ENCODE data around the gene OGFOD3. TPM values are rescaled to one million over a fixed set of nuclear protein-coding genes. Genes with fewer than 3 reads are reported as not detected.
"Not testable (repeated sequence)": the region's sequence is repeated elsewhere in the genome, so short reads cannot be mapped to it uniquely, and the experiment has no call there.

OGFOD3 gene
- total RNA-seq, 2 experiments from 2014 or later = 12.9 to 13.7 TPM

GRCh38 chr17:82414548-82415281 is 3.7 kb downstream of the OGFOD3 start:
- H3K9me3 Mint-ChIP-seq = no peaks in the 10 kb centered on the region
- no peak overlapping the region for H3K27ac ChIP-seq (ENCODE audit: low read depth in 1 of 2, low read length in 2 of 2)
- H3K4me3 Mint-ChIP-seq = peak overlapping the region; percentile 9
- H3K36me3 ChIP-seq (ENCODE audit: insufficient read depth, low read length) = peaks cover 14% of the 10 kb centered on the region
- no peaks in the 10 kb centered on the region for H3K27me3 Mint-ChIP-seq
- ATAC-seq (ENCODE audit: poor library complexity) (peak; percentile 27), DNase-seq (peak; percentile 61 to 83 (median 70))
- H3K36me3 Mint-ChIP-seq (ENCODE audit: low read depth) = peaks cover 16% of the 10 kb centered on the region
- peak; percentile 75 for TF ChIP-seq CTCF (IDR thresholded peaks at IDR 0.05)
- CTCF ChIA-PET = no interaction called here
- POLR2A ChIA-PET = interaction anchor here (0.6 to 1.6 kb wide), 2 partner anchors 43 to 107 kb away, joined by 4 read pairs; no protein-coding TSS in a partner anchor
- intact Hi-C loops (cut with DNase I, micrococcal nuclease) = loop anchor here (1.0 to 10.0 kb wide), 9 partner anchors 38 to 380 kb away; partner anchors contain the start of genes DCXR (in 2 of the 2), CYBC1 (in 1 of the 2), RAC3 (in 1 of the 2) and TBCD (in 1 of the 2)
- H3K27me3 ChIP-seq (ENCODE audit: control insufficient read depth in 1 of 2, insufficient read depth in 2 of 2, low read length in 2 of 2) = no peaks in the 10 kb centered on the region
- H3K4me1 ChIP-seq (ENCODE audit: insufficient read depth, low read length) = peaks cover 27% of the 10 kb centered on the region
- H3K9me3 ChIP-seq (ENCODE audit: control insufficient read depth in 1 of 2, insufficient read depth in 1 of 2, low read length in 2 of 2) = no peaks in the 10 kb centered on the region
- no peak overlapping the region for H3K27ac Mint-ChIP-seq
- no peak overlapping the region for H3K4me3 ChIP-seq (ENCODE audit: low read length)
- peaks cover 21% of the 10 kb centered on the region for H3K4me1 Mint-ChIP-seq (ENCODE audit: low read depth)

- no peaks in the 10 kb centered on the region for H3K27me3 Mint-ChIP-seq
- peaks cover 18% of the 10 kb centered on the region for H3K4me1 ChIP-seq (ENCODE audit: insufficient read depth, low read length)
- ChIA-PET POLR2A (no interaction called here), CTCF (no interaction called here)
- H3K36me3 ChIP-seq (ENCODE audit: insufficient read depth, low read length) = peaks cover 20% of the 10 kb centered on the region
- DNase-seq (no peak), ATAC-seq (ENCODE audit: poor library complexity) (no peak)
- H3K36me3 Mint-ChIP-seq (ENCODE audit: low read depth) = peaks cover 29% of the 10 kb centered on the region
- no peak overlapping the region for H3K4me3 ChIP-seq (ENCODE audit: low read length)
- H3K27me3 ChIP-seq (ENCODE audit: control insufficient read depth in 1 of 2, insufficient read depth in 2 of 2, low read length in 2 of 2) = no peaks in the 10 kb centered on the region
- H3K27ac Mint-ChIP-seq = no peak overlapping the region
- no peak for TF ChIP-seq CTCF (IDR thresholded peaks at IDR 0.05)
- intact Hi-C loops (cut with DNase I, micrococcal nuclease) = loop anchor here (5.0 to 10.0 kb wide), 4 partner anchors 142 to 378 kb away; partner anchors contain the start of genes DCXR (in 1 of the 2), RAC3 (in 1 of the 2) and TBCD (in 1 of the 2)
- peaks cover 14% of the 10 kb centered on the region for H3K4me1 Mint-ChIP-seq (ENCODE audit: low read depth)
- no peaks in the 10 kb centered on the region for H3K9me3 Mint-ChIP-seq
- H3K4me3 Mint-ChIP-seq = no peak overlapping the region
- no peaks in the 10 kb centered on the region for H3K9me3 ChIP-seq (ENCODE audit: control insufficient read depth in 1 of 2, insufficient read depth in 1 of 2, low read length in 2 of 2)
- no peak overlapping the region for H3K27ac ChIP-seq (ENCODE audit: low read depth in 1 of 2, low read length in 2 of 2)
These were observed 5.6 kb downstream of the OGFOD3 start for GRCh38 chr17:82412535-82413520.

- Histone ChIP-seq H3K4me1 (ENCODE audit: insufficient read depth, low read length) (peaks cover 14% of the 10 kb centered on the region), H3K36me3 (ENCODE audit: insufficient read depth, low read length) (peaks cover 20% of the 10 kb centered on the region)
- H3K4me3 Mint-ChIP-seq; CTCF ChIA-PET; H3K9me3 ChIP-seq (ENCODE audit: control insufficient read depth in 1 of 2, insufficient read depth in 1 of 2, low read length in 2 of 2); H3K27ac ChIP-seq (ENCODE audit: low read depth in 1 of 2, low read length in 2 of 2); H3K4me3 ChIP-seq (ENCODE audit: low read length); POLR2A ChIA-PET; H3K27ac Mint-ChIP-seq; H3K27me3 ChIP-seq (ENCODE audit: control insufficient read depth in 1 of 2, insufficient read depth in 2 of 2, low read length in 2 of 2); DNase-seq; H3K9me3 Mint-ChIP-seq; ATAC-seq (ENCODE audit: poor library complexity); H3K27me3 Mint-ChIP-seq; H3K4me1 Mint-ChIP-seq (ENCODE audit: low read depth): not testable (repeated sequence)
- peaks cover 36% of the 10 kb centered on the region for H3K36me3 Mint-ChIP-seq (ENCODE audit: low read depth)
- intact Hi-C loops (cut with DNase I, micrococcal nuclease) = loop anchor here (5.0 to 10.0 kb wide), 4 partner anchors 143 to 377 kb away; partner anchors contain the start of genes DCXR (in 1 of the 2), RAC3 (in 1 of the 2) and TBCD (in 1 of the 2)
These were observed 6.3 kb downstream of the OGFOD3 start for GRCh38 chr17:82412081-82412480.
